CD4-positive, alpha-beta T cell (primary cell): ENCODE data around the gene MED27. TPM values are rescaled to one million over a fixed set of nuclear protein-coding genes. Genes with fewer than 3 reads are reported as not detected.

Experiments used
- ATAC-seq: fragments of 200-7000 bp; cut with Tn5 transposase; one replicate; pipeline ENCODE4 v1.10.0; 2022; ENCODE audit warnings: mild to moderate bottlenecking; ENCODE audit not compliant: poor library complexity
- CTCF ChIA-PET: fragments of 350-600 bp; sonication (Branson Sonifier 250); formaldehyde crosslinking; loops from one replicate; lab custom pipeline; 2021; ENCODE audit warnings: antibody characterized with exemption, inconsistent platforms; lab: Charles Lee
- POLR2A ChIA-PET: fragments of 350-600 bp; sonication (Branson Sonifier 250); formaldehyde crosslinking; loops from one replicate; lab custom pipeline; 2021; ENCODE audit warnings: antibody characterized with exemption, inconsistent platforms; lab: Charles Lee
- DNase-seq, 14 experiments: peaks; one replicate each; pipeline ENCODE4 v3.0.0-alpha.2; 2013 to 2020; ENCODE audit warnings: mixed read lengths in 2 of 14
- H3K27ac ChIP-seq, 2 donors: one replicate each; pipeline versions ENCODE4 v1.5.1 to v1.7.0; 2013; ENCODE audit warnings: low read length in 2 of 2, low read depth in 1 of 2, mild to moderate bottlenecking in 1 of 2
- H3K27me3 ChIP-seq, 2 experiments: 1 replicate in 1 of 2; 2 replicates in 1 of 2; pipeline versions ENCODE4 v1.6.1 to v1.7.0; 2013; ENCODE audit warnings: low read length in 2 of 2, control low read depth in 1 of 2, mild to moderate bottlenecking in 1 of 2, moderate library complexity in 1 of 2; ENCODE audit not compliant: insufficient read depth in 2 of 2, control insufficient read depth in 1 of 2
- H3K36me3 ChIP-seq: one replicate; pipeline ENCODE4 v1.6.1; 2013; ENCODE audit warnings: low read length, control low read depth; ENCODE audit not compliant: insufficient read depth
- H3K4me1 ChIP-seq: one replicate; pipeline ENCODE4 v1.6.1; 2013; ENCODE audit warnings: low read length, control low read depth; ENCODE audit not compliant: insufficient read depth
- H3K4me3 ChIP-seq: one replicate; pipeline ENCODE4 v1.5.1; 2013; ENCODE audit warnings: mild to moderate bottlenecking, low read length, moderate library complexity
- H3K9me3 ChIP-seq, 2 experiments: 1 replicate in 1 of 2; 2 replicates in 1 of 2; pipeline versions ENCODE4 v1.6.1 to v1.7.0; 2013; ENCODE audit warnings: low read length in 2 of 2, mild to moderate bottlenecking in 2 of 2, control low read depth in 1 of 2, moderate library complexity in 1 of 2; ENCODE audit not compliant: control insufficient read depth in 1 of 2, insufficient read depth in 1 of 2
- H3K27ac Mint-ChIP-seq: one replicate; pipeline ENCODE4 v1.8.0; 2020; ENCODE audit warnings: mixed read lengths
- H3K27me3 Mint-ChIP-seq: one replicate; pipeline ENCODE4 v1.8.0; 2021; ENCODE audit warnings: mixed read lengths
- H3K36me3 Mint-ChIP-seq: one replicate; pipeline ENCODE4 v1.8.0; 2021; ENCODE audit warnings: low read depth, mixed read lengths
- H3K4me1 Mint-ChIP-seq: one replicate; pipeline ENCODE4 v1.8.0; 2021; ENCODE audit warnings: low read depth, mixed read lengths
- H3K4me3 Mint-ChIP-seq: one replicate; pipeline ENCODE4 v1.8.0; 2020; ENCODE audit warnings: mild to moderate bottlenecking, mixed read lengths
- H3K9me3 Mint-ChIP-seq: one replicate; pipeline ENCODE4 v1.8.0; 2020; ENCODE audit warnings: mixed read lengths
- intact Hi-C, 2 experiments: fragments of 100-400 bp; cut with DNase I in 1 of 2; cut with micrococcal nuclease in 1 of 2; formaldehyde crosslinking; loops; one replicate each; pipeline versions ENCODE4 v1.15.1 to v1.9.0; 2023 to 2025; cut with DNase I, micrococcal nuclease
- total RNA-seq, 174 experiments: library from RNA in 2 of 174; stranded (reverse) in 2 of 174; gene quantifications; one replicate each; pipeline ENCODE4 v1.2.3 and lab custom pipeline; 2021 to 2026
- TF ChIP-seq, protein P1 (sequence below): fragments of 200-600 bp; IDR thresholded peaks from one replicate; pipeline ENCODE4 v1.8.0; 2022; ENCODE audit warnings: antibody characterized with exemption, mild to moderate bottlenecking

MED27 gene
- total RNA-seq, 2 experiments from 2014 or later: 15.0 to 17.4 TPM

DNA sequence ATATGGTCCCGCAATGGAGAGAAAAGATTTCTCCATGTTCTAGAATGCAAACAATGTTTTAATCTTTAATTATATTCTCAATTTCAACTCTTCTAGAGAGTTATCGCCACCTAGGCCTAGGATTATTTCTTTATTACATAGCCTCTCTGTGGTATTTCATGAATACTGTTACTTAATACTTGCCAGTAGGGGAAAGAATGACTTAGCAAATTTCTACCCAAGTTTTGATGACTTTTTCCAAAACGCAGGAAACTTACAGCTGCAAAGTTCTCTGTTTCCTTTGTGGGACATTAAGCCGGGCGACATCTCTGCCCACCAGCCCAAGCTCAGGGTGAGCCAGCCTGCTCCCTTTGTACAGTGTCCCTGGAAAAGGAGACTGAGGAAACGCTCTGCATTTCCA, 73.8 kb downstream of the MED27 start:
- H3K36me3 ChIP-seq: no peaks in the 10 kb centered on the region
- H3K27me3 ChIP-seq: no peaks in the 10 kb centered on the region
- Mint-ChIP-seq H3K4me3 (no peak overlapping the region), H3K9me3 (no peaks in the 10 kb centered on the region), H3K27me3 (no peaks in the 10 kb centered on the region), H3K4me1 (peaks cover 24% of the 10 kb centered on the region), H3K36me3 (peaks cover 32% of the 10 kb centered on the region), H3K27ac (no peak overlapping the region)
- DNase-seq (no peak), ATAC-seq (no peak)
- H3K4me1 ChIP-seq: peaks cover 7% of the 10 kb centered on the region
- ChIA-PET CTCF (no interaction called here), POLR2A (no interaction called here)
- H3K27ac ChIP-seq: no peak overlapping the region
- intact Hi-C loops: no loop called here
- no peaks in the 10 kb centered on the region for H3K9me3 ChIP-seq
- TF ChIP-seq, protein P1, sequence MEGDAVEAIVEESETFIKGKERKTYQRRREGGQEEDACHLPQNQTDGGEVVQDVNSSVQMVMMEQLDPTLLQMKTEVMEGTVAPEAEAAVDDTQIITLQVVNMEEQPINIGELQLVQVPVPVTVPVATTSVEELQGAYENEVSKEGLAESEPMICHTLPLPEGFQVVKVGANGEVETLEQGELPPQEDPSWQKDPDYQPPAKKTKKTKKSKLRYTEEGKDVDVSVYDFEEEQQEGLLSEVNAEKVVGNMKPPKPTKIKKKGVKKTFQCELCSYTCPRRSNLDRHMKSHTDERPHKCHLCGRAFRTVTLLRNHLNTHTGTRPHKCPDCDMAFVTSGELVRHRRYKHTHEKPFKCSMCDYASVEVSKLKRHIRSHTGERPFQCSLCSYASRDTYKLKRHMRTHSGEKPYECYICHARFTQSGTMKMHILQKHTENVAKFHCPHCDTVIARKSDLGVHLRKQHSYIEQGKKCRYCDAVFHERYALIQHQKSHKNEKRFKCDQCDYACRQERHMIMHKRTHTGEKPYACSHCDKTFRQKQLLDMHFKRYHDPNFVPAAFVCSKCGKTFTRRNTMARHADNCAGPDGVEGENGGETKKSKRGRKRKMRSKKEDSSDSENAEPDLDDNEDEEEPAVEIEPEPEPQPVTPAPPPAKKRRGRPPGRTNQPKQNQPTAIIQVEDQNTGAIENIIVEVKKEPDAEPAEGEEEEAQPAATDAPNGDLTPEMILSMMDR: no peak
- no peak overlapping the region for H3K4me3 ChIP-seq

DNA sequence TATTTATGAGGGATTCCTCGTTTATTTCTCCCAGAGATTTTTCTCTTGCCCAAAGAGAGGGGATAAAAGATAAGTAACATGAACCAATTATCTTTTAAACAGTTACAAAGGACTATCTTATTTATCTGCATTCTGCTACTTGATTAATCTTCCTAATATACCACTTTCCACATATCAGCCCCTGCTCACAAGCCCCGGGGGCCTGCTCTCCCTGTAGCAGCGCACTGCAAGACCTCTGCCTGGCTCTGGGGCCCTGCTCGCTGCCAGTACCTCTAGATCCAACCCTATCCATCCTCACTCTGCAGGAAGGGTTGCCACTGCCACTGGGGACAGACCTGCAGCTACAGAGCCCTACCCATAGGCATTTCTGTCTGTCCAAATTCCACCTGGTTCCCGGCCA, 75.3 kb downstream of the MED27 start:
- no peaks in the 10 kb centered on the region for H3K27me3 ChIP-seq
- intact Hi-C loops: no loop called here
- no peak overlapping the region for H3K27ac ChIP-seq
- no peak overlapping the region for H3K4me3 ChIP-seq
- Mint-ChIP-seq H3K4me1 (peaks cover 33% of the 10 kb centered on the region), H3K9me3 (no peaks in the 10 kb centered on the region), H3K27ac (no peak overlapping the region), H3K27me3 (no peaks in the 10 kb centered on the region), H3K4me3 (no peak overlapping the region), H3K36me3 (peaks cover 32% of the 10 kb centered on the region)
- ChIA-PET CTCF (no interaction called here), POLR2A (no interaction called here)
- no peak for DNase-seq
- no peak for ATAC-seq
- no peaks in the 10 kb centered on the region for H3K9me3 ChIP-seq
- H3K4me1 ChIP-seq: peaks cover 7% of the 10 kb centered on the region
- H3K36me3 ChIP-seq: no peaks in the 10 kb centered on the region
- TF ChIP-seq, protein P1: no peak

DNA sequence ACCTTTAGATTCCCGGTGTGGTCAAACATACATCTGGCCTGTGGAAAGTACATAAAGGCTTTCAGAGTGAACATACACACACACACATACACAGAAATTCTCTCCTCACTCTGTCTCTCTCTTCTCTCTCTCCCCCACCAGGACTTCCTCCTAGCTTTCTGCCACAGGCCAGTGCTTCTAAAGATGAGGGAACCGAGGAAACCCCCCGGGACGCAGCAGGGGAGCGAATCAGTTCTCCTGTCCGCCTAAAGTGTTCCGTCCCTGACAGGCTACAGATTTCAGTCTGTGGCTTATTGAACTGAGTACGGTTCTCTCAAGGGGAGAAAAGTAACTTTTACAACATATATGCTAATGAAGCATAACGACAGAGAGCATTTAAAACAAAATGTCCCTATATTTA, 75.8 kb downstream of the MED27 start:
- H3K4me1 Mint-ChIP-seq: peaks cover 33% of the 10 kb centered on the region
- H3K4me3 Mint-ChIP-seq: no peak overlapping the region
- no peak overlapping the region for H3K4me3 ChIP-seq
- no peaks in the 10 kb centered on the region for H3K27me3 ChIP-seq
- no peak for DNase-seq
- H3K36me3 Mint-ChIP-seq: peaks cover 35% of the 10 kb centered on the region
- TF ChIP-seq, protein P1: no peak
- POLR2A ChIA-PET: no interaction called here
- no peak overlapping the region for H3K27ac Mint-ChIP-seq
- intact Hi-C loops: no loop called here
- H3K27me3 Mint-ChIP-seq: no peaks in the 10 kb centered on the region
- no peaks in the 10 kb centered on the region for H3K9me3 Mint-ChIP-seq
- ATAC-seq: no peak
- CTCF ChIA-PET: no interaction called here
- H3K36me3 ChIP-seq: no peaks in the 10 kb centered on the region
- H3K27ac ChIP-seq: no peak overlapping the region
- peaks cover 7% of the 10 kb centered on the region for H3K4me1 ChIP-seq
- H3K9me3 ChIP-seq: no peaks in the 10 kb centered on the region
